H4 (cell line): Measurements from ENCODE around the gene DGCR2. TPM values are rescaled to one million over a fixed set of nuclear protein-coding genes. Genes with fewer than 3 reads are reported as not detected.

Experiments used
- total RNA-seq: library from RNA; depleted of rRNA; stranded (reverse); fragments of >200 nt; shearing (Covaris generic); gene quantifications from 2 replicates; pipeline ENCODE4 v1.2.3, GENCODE V29; 2014; rRNA removed

Gene DGCR2
- total RNA-seq, 1 experiment from 2014 or later, result 19.1 TPM

Other genes with a start within 250 kb of the DGCR2 start
- 1.1 TPM in 1 of 2 replicates, not detected in the other for gene DGCR6, start 216.1 kb downstream of the DGCR2 start, total RNA-seq
- gene PRODH, start 186.1 kb downstream of the DGCR2 start, total RNA-seq, result 0.10 TPM in 1 of 2 replicates, not detected in the other
- gene TSSK2, start 8.9 kb upstream of the DGCR2 start, total RNA-seq, result not detected in 2 replicates
- 6.2 and 8.9 TPM in 2 replicates for gene ESS2, start 22.2 kb upstream of the DGCR2 start, total RNA-seq
- gene GSC2, start 27.9 kb upstream of the DGCR2 start, total RNA-seq, result not detected in 2 replicates
- 75.0 and 77.8 TPM in 2 replicates for gene SLC25A1, start 56.3 kb upstream of the DGCR2 start, total RNA-seq
- 5.3 and 5.8 TPM in 2 replicates for gene CLTCL1, start 169.3 kb upstream of the DGCR2 start, total RNA-seq